ENCODE measurements around the gene WWOX.

Gene WWOX

GRCh38 chr16:78956859-78957258 lies 857.4 kb downstream of the WWOX start:
- no peak for DNase-seq (ENCODE audit: low spot score)

GRCh38 chr16:78957317-78958100 lies 858.1 kb downstream of the WWOX start:
- DNase-seq (ENCODE audit: low spot score) = no peak

GRCh38 chr16:78961464-78961863 lies 862.0 kb downstream of the WWOX start:
- DNase-seq (ENCODE audit: low spot score) = no peak

GRCh38 chr16:78962457-78962929 lies 863.0 kb downstream of the WWOX start:
- DNase-seq (ENCODE audit: low spot score) = no peak

- no peak for DNase-seq (ENCODE audit: low spot score)
Observed at GRCh38 chr16:78967948-78968347, 868.5 kb downstream of the WWOX start.

GRCh38 chr16:78969721-78970120 lies 870.3 kb downstream of the WWOX start:
- no peak for DNase-seq (ENCODE audit: low spot score)

GRCh38 chr16:78970650-78971049 lies 871.2 kb downstream of the WWOX start:
- DNase-seq (ENCODE audit: low spot score) = no peak

GRCh38 chr16:78972006-78972405 lies 872.6 kb downstream of the WWOX start:
- no peak for DNase-seq (ENCODE audit: low spot score)

GRCh38 chr16:78972986-78973385 lies 873.5 kb downstream of the WWOX start:
- no peak for DNase-seq (ENCODE audit: low spot score)

- DNase-seq (ENCODE audit: low spot score) = no peak
Observed at GRCh38 chr16:78976212-78976611, 876.8 kb downstream of the WWOX start.

- DNase-seq (ENCODE audit: low spot score) = no peak
Observed at GRCh38 chr16:78980825-78981224, 881.4 kb downstream of the WWOX start.

- no peak for DNase-seq (ENCODE audit: low spot score)
Observed at GRCh38 chr16:78982096-78982744, 882.8 kb downstream of the WWOX start.

- DNase-seq (ENCODE audit: low spot score) = no peak
Observed at GRCh38 chr16:78984324-78984723, 884.9 kb downstream of the WWOX start.

GRCh38 chr16:78984887-78985464 lies 885.5 kb downstream of the WWOX start:
- DNase-seq (ENCODE audit: low spot score) = no peak

- DNase-seq (ENCODE audit: low spot score) = no peak
Observed at GRCh38 chr16:78985716-78986605, 886.5 kb downstream of the WWOX start.

GRCh38 chr16:78987666-78988065 lies 888.2 kb downstream of the WWOX start:
- DNase-seq (ENCODE audit: low spot score) = no peak

- DNase-seq (ENCODE audit: low spot score) = no peak
Observed at GRCh38 chr16:78988361-78988969, 889.0 kb downstream of the WWOX start.

- no peak for DNase-seq (ENCODE audit: low spot score)
Observed at GRCh38 chr16:78990309-78990701, 890.9 kb downstream of the WWOX start.

- no peak for DNase-seq (ENCODE audit: low spot score)
Observed at GRCh38 chr16:78992001-78992400, 892.5 kb downstream of the WWOX start.

- DNase-seq (ENCODE audit: low spot score) = no peak
Observed at GRCh38 chr16:78993346-78993745, 893.9 kb downstream of the WWOX start.

GRCh38 chr16:78994135-78994745 lies 894.8 kb downstream of the WWOX start:
- DNase-seq (ENCODE audit: low spot score) = no peak

Measured in AG08395 (cell line).